ENCODE data around the gene BAAT.

The BAAT gene

GRCh38 chr9:101326501-101326900 is 58.3 kb downstream of the BAAT start:
- H3K4me3 ChIP-seq (ENCODE audit: low read length): no peak overlapping the region
- no peak for TF ChIP-seq ZNF274 (IDR thresholded peaks at IDR 0.05; ENCODE audit: low read depth, low read length)

- TF ChIP-seq ZNF274 (IDR thresholded peaks at IDR 0.05; ENCODE audit: low read depth, low read length): no peak
- no peak overlapping the region for H3K4me3 ChIP-seq (ENCODE audit: low read length)
Observed at GRCh38 chr9:101326035-101326434, 58.8 kb downstream of the BAAT start.

DNA sequence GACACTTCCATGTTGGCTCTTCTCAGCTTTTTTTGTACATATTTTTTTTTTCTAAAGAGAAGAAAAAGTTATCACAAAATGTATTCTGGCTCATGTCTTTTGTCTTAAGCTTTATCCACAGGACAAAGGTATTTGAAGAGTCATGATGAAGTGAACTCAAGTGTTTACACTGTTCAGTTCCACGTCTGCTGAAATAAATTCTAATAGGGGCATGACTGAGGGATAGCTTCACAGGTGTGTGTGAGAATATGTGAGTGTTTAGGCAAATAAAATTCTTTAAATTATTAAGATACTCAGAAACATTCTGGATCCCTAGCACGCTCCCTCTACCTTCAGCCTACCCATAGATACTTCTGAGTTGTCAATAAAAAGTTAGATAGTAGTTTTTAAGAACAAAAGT is 59.8 kb downstream of the BAAT start:
- no peak overlapping the region for H3K4me3 ChIP-seq (ENCODE audit: low read length)
- TF ChIP-seq ZNF274 (IDR thresholded peaks at IDR 0.05; ENCODE audit: low read depth, low read length): no peak

GRCh38 chr9:101324245-101324804 is 60.5 kb downstream of the BAAT start:
- TF ChIP-seq ZNF274 (IDR thresholded peaks at IDR 0.05; ENCODE audit: low read depth, low read length): no peak
- H3K4me3 ChIP-seq (ENCODE audit: low read length): no peak overlapping the region

DNA sequence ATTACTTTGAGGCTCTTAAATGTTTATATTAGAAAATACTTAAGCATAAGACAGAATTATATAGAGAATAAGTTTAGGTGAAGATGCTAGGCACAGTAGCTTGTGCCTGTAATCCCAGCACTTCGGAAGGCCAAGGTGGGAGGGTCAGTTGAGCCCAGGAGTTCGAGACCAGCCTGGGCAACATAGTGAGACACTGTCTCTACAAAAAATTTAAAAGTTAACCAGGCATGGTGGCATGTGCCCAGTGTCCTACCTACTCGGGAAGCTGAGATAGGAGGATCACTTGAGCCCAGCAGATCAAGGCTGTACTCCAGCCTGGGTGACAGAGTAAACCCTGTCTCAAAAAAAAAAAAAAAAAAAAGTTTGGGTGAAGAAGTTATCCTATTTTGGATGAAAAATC is 61.7 kb downstream of the BAAT start:
- TF ChIP-seq ZNF274 (IDR thresholded peaks at IDR 0.05; ENCODE audit: low read depth, low read length): no peak
- no peak overlapping the region for H3K4me3 ChIP-seq (ENCODE audit: low read length)

GRCh38 chr9:101317735-101318134 is 67.1 kb downstream of the BAAT start:
- no peak for TF ChIP-seq ZNF274 (IDR thresholded peaks at IDR 0.05; ENCODE audit: low read depth, low read length)
- H3K4me3 ChIP-seq (ENCODE audit: low read length): no peak overlapping the region

DNA sequence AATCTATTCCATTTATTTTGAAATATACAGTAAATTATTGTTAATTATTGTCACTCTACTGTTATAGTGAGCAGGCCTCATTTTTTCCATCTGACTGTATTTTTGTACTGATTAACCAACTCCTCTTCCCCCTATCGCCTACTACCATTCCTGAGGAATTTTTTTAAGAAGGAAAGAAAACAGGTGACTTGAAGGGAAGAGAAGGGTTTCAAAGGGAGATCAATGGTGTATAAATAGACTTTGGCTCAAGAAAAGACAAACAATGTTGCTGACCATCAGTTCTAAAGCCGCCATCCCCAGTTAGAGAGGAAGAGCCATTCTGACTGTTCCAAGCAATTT is 69.7 kb downstream of the BAAT start:
- no peak for TF ChIP-seq ZNF274 (IDR thresholded peaks at IDR 0.05; ENCODE audit: low read depth, low read length)
- H3K4me3 ChIP-seq (ENCODE audit: low read length): no peak overlapping the region

DNA sequence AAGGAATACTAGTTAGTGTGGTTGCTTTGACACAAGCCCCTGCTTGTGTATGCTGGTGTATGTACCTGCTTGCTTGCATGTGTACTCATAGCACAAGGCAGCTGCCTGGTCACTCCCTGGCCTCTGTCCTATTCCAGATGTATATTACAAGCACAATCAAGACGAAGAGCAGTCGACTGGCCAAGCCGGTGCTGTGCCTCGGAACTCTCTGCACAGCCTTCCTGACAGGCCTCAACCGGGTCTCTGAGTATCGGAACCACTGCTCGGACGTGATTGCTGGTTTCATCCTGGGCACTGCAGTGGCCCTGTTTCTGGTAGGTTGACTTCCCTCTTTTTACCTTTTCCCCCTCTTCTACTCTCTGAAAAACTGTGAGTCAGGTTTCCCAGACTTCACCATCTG is 72.1 kb downstream of the BAAT start:
- H3K4me3 ChIP-seq (ENCODE audit: low read length): no peak overlapping the region
- no peak for TF ChIP-seq ZNF274 (IDR thresholded peaks at IDR 0.05; ENCODE audit: low read depth, low read length)

DNA sequence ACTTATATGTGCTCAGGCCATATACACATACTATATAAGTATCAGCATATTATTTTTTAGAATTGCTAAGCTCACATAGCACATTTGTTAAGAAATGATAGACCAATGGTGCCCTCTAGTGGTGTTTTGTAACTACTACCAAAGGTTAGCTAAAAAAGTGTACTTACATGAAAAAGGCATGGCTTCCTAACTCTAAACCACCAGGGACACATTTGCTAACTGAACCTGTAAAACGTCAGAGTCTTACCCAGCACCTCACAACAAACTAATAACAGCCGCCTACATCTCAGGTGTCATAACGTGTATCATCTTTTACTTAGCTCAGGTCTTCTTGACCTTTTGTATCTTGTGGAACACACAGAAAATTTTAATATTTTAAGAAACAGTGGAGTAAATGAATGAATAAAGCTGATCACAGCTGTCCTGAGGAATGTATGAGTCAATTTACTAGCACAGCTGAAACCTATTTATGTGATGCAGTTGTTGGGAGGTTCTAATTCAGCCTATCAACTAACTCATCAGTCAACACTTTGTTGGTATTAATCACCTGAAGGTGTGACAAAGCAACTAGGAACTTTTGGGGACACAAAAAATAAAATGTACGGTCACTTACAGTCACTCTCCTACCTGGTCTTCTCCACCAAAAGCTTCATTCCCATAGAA is 72.9 kb downstream of the BAAT start:
- TF ChIP-seq ZNF274 (IDR thresholded peaks at IDR 0.05; ENCODE audit: low read depth, low read length): no peak

GRCh38 chr9:101311191-101311590 is 73.6 kb downstream of the BAAT start:
- no peak for TF ChIP-seq ZNF274 (IDR thresholded peaks at IDR 0.05; ENCODE audit: low read depth, low read length)

More for the DNA sequence above, 72.9 kb downstream of the BAAT start:
- no peak overlapping the region for H3K4me3 ChIP-seq (ENCODE audit: low read length)

More at GRCh38 chr9:101311191-101311590, 73.6 kb downstream of the BAAT start:
- no peak overlapping the region for H3K4me3 ChIP-seq (ENCODE audit: low read length)
